ENCODE measurements around the gene DAPK1.

DAPK1 gene

DNA sequence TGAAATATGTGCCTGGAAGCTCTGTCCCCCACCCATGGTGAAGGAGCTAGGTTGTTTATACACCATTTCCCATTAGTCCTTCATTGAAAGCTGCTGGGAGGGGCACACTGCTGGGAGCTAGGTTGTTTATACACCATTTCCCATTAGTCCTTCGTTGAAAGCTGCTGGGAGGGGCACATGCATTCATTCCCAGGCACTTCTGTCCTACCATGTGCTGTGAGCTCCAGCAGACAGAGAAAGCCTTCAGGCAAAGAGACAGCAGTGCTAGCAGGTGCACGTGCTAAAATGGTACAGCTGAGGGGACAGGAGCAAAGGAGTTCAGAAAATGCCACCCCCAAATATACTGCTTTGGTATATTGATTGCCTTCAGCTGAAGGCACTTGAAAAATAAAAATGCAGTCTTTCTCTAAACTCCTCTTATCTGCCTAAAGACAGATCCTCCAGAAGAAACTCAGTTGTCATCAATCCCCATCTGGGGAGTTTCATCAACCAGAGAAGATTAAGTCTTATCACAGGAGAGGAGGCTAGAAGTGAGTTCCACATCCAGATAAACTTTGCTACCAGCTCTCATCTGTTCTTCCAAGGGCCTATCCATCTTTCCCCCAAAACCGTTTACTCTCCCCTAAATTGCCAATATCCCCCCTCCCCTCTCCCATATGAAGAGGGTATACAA lies 27.7 kb upstream of the DAPK1 start:
- H3K36me3 ChIP-seq (ENCODE audit: insufficient read depth) = no peaks in the 10 kb centered on the region
- TF ChIP-seq, protein P1, sequence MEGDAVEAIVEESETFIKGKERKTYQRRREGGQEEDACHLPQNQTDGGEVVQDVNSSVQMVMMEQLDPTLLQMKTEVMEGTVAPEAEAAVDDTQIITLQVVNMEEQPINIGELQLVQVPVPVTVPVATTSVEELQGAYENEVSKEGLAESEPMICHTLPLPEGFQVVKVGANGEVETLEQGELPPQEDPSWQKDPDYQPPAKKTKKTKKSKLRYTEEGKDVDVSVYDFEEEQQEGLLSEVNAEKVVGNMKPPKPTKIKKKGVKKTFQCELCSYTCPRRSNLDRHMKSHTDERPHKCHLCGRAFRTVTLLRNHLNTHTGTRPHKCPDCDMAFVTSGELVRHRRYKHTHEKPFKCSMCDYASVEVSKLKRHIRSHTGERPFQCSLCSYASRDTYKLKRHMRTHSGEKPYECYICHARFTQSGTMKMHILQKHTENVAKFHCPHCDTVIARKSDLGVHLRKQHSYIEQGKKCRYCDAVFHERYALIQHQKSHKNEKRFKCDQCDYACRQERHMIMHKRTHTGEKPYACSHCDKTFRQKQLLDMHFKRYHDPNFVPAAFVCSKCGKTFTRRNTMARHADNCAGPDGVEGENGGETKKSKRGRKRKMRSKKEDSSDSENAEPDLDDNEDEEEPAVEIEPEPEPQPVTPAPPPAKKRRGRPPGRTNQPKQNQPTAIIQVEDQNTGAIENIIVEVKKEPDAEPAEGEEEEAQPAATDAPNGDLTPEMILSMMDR (conservative IDR thresholded peaks at IDR 0.05; ENCODE audit: low read depth, low read length) = no peak
- no peaks in the 10 kb centered on the region for H3K79me2 ChIP-seq (ENCODE audit: insufficient read depth, low read depth)
- H3K27me3 ChIP-seq (ENCODE audit: insufficient read depth, low read depth) = no peaks in the 10 kb centered on the region
- no peak overlapping the region for H3K4me2 ChIP-seq
- no peak overlapping the region for H3K4me3 ChIP-seq (IDR thresholded peaks at IDR 0.05; ENCODE audit: insufficient read depth, low read depth, low read length)
- no peaks in the 10 kb centered on the region for H3K4me1 ChIP-seq (ENCODE audit: low read depth, poor library complexity, severe bottlenecking)
- H3K27ac ChIP-seq = no peak overlapping the region
- no peaks in the 10 kb centered on the region for H4K20me1 ChIP-seq (ENCODE audit: insufficient read depth)
- H2AFZ ChIP-seq (ENCODE audit: low read depth) = no peak overlapping the region
- no peak overlapping the region for H3K9ac ChIP-seq

DNA sequence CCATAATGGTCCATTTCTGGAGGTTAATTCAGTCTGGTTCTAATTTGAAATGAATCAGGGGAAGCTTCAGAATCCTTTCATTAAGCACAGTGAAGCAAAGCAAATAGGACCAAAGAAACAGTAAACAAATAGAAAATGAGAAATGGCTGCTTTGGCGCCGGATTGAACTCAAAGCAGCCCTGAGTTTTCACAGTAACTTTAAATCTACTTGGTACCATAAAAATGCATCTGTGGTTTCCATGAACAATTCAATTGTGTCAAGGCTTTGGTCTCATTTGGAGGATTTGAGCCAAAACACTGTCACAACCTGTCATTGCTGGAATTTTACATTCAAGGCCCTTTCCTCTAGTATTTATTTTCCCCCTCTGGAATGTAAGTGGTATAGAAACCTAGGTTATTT lies 25.9 kb upstream of the DAPK1 start:
- no peaks in the 10 kb centered on the region for H3K79me2 ChIP-seq (ENCODE audit: insufficient read depth, low read depth)
- no peak overlapping the region for H3K27ac ChIP-seq
- H3K4me1 ChIP-seq (ENCODE audit: low read depth, poor library complexity, severe bottlenecking) = no peaks in the 10 kb centered on the region
- H3K27me3 ChIP-seq (ENCODE audit: insufficient read depth, low read depth) = no peaks in the 10 kb centered on the region
- no peak overlapping the region for H3K9ac ChIP-seq
- no peak overlapping the region for H2AFZ ChIP-seq (ENCODE audit: low read depth)
- no peak overlapping the region for H3K4me2 ChIP-seq
- TF ChIP-seq, protein P1 (conservative IDR thresholded peaks at IDR 0.05; ENCODE audit: low read depth, low read length) = no peak
- H3K4me3 ChIP-seq (IDR thresholded peaks at IDR 0.05; ENCODE audit: insufficient read depth, low read depth, low read length) = no peak overlapping the region
- H3K36me3 ChIP-seq (ENCODE audit: insufficient read depth) = no peaks in the 10 kb centered on the region
- no peaks in the 10 kb centered on the region for H4K20me1 ChIP-seq (ENCODE audit: insufficient read depth)

DNA sequence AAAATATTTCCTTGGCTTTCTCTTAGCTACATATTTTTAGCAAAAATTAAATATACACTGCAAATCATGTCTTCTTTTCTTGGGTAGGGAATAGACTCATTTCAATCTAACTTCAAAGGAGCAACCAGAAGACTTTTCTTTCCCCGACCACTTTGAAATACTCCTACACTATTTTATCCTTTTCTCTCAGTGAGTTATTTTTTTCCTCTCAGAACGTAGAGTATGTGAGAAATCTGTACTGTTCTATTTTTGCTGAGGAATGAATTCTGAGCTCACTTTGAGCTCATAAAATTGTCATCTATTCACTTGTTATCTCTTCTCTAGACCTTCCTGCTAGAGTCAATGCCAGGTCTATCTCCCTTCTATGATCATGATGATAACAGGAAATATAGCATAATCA lies 22.2 kb upstream of the DAPK1 start:
- Histone ChIP-seq H3K27ac (no peak overlapping the region), H3K9ac (no peak overlapping the region), H4K20me1 (ENCODE audit: insufficient read depth) (no peaks in the 10 kb centered on the region), H2AFZ (ENCODE audit: low read depth) (no peak overlapping the region), H3K36me3 (ENCODE audit: insufficient read depth) (no peaks in the 10 kb centered on the region), H3K79me2 (ENCODE audit: insufficient read depth, low read depth) (no peaks in the 10 kb centered on the region), H3K4me1 (ENCODE audit: low read depth, poor library complexity, severe bottlenecking) (peaks cover 8% of the 10 kb centered on the region), H3K4me3 (IDR thresholded peaks at IDR 0.05; ENCODE audit: insufficient read depth, low read depth, low read length) (no peak overlapping the region), H3K4me2 (no peak overlapping the region), H3K27me3 (ENCODE audit: insufficient read depth, low read depth) (no peaks in the 10 kb centered on the region)
- TF ChIP-seq, protein P1 (conservative IDR thresholded peaks at IDR 0.05; ENCODE audit: low read depth, low read length) = no peak

DNA sequence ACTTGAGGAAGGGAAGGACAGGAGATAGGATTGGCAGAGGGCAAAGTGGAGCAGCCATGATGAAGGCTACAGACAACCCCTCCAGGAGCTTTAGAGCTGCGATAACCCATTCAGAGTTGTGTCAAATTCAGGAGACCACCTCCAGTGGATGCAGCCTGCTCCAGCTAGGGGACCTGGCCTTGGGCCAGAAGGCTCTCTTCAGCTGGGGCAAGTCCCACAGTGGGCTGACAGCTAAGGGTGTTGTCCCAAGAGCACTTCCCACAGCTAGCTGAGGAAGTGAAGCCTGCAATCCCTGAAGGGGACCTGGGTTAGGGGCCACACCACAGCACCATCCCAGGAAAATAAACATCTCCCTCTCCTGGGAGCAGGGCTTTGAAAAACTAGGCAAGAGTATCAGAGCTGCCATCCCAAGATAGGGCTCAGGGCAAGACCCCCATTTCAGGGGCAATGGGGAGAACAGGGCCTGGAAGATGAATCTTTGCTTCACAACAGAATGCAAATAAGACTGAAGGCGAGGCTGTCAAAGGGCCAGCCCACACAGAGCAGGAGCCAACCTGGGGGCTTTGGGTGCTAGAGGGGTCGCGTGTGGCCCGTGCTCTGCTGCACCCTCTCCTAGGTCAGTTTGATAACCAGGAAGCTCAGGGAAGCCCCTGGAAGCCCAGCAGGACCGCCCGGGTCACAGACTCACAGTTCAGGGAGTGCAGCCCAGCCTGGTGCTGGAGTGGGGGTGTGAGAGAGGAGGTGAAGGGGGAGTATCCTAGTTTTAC lies 19.3 kb upstream of the DAPK1 start:
- no peaks in the 10 kb centered on the region for H3K36me3 ChIP-seq (ENCODE audit: insufficient read depth)
- TF ChIP-seq, protein P1 (conservative IDR thresholded peaks at IDR 0.05; ENCODE audit: low read depth, low read length) = no peak
- no peaks in the 10 kb centered on the region for H3K27me3 ChIP-seq (ENCODE audit: insufficient read depth, low read depth)
- no peaks in the 10 kb centered on the region for H3K79me2 ChIP-seq (ENCODE audit: insufficient read depth, low read depth)
- H3K4me3 ChIP-seq (IDR thresholded peaks at IDR 0.05; ENCODE audit: insufficient read depth, low read depth, low read length) = no peak overlapping the region
- no peak overlapping the region for H3K27ac ChIP-seq
- no peak overlapping the region for H2AFZ ChIP-seq (ENCODE audit: low read depth)
- no peaks in the 10 kb centered on the region for H4K20me1 ChIP-seq (ENCODE audit: insufficient read depth)
- no peak overlapping the region for H3K4me2 ChIP-seq
- no peak overlapping the region for H3K9ac ChIP-seq
- H3K4me1 ChIP-seq (ENCODE audit: low read depth, poor library complexity, severe bottlenecking) = peaks cover 8% of the 10 kb centered on the region
